Colonic mucosa (tissue), 4 donors: ENCODE results near the gene VDAC1. TPM values are rescaled to one million over a fixed set of nuclear protein-coding genes. Genes with fewer than 3 reads are reported as not detected.

Source experiments
- DNase-seq: peaks from one replicate; pipeline ENCODE4 v3.0.0-alpha.2; 2020
- H3K27ac ChIP-seq: fragments of 200-600 bp; one replicate; pipeline ENCODE4 v1.8.0; 2021
- H3K27me3 ChIP-seq: fragments of 200-600 bp; one replicate; pipeline ENCODE4 v1.8.0; 2021
- H3K36me3 ChIP-seq: fragments of 200-600 bp; one replicate; pipeline ENCODE4 v1.8.0; 2021
- H3K4me1 ChIP-seq: fragments of 200-600 bp; one replicate; pipeline ENCODE4 v1.8.0; 2021; ENCODE audit warnings: mild to moderate bottlenecking
- H3K4me3 ChIP-seq: fragments of 200-600 bp; one replicate; pipeline ENCODE4 v1.8.0; 2021
- H3K9ac ChIP-seq, 2 donors: one replicate each; pipeline ENCODE4 v1.7.0; 2013; ENCODE audit warnings: control low read depth in 2 of 2, low read depth in 2 of 2, low read length in 2 of 2
- H3K9me3 ChIP-seq: fragments of 200-600 bp; one replicate; pipeline ENCODE4 v1.8.0; 2021
- CTCF ChIP-seq: fragments of 200-600 bp; IDR thresholded peaks from one replicate; pipeline ENCODE4 v1.8.0; 2022; ENCODE audit warnings: antibody characterized with exemption, mild to moderate bottlenecking
- intact Hi-C: fragments of 100-400 bp; cut with DNase I; formaldehyde crosslinking; loops from one replicate; pipeline ENCODE4 v1.14.1; 2022
- total RNA-seq, 2 donors: library from RNA; stranded (reverse); fragmentation: NEBNext Ultra II Directional in 1 of 2; extraction: Animal tissue kit (Norgen Biotek cat#: 25700) in 1 of 2; gene quantifications; one replicate each; pipeline ENCODE4 v1.2.1, GENCODE V29; 2021
- donor health status: healthy.
- donor health status: DM: no; HTN: no; CAD: no.
- donor health status: DM: no; HTN: no; CAD: no.

VDAC1 gene
- total RNA-seq, 2 donors from 2014 or later, result 297 to 306 TPM

DNA sequence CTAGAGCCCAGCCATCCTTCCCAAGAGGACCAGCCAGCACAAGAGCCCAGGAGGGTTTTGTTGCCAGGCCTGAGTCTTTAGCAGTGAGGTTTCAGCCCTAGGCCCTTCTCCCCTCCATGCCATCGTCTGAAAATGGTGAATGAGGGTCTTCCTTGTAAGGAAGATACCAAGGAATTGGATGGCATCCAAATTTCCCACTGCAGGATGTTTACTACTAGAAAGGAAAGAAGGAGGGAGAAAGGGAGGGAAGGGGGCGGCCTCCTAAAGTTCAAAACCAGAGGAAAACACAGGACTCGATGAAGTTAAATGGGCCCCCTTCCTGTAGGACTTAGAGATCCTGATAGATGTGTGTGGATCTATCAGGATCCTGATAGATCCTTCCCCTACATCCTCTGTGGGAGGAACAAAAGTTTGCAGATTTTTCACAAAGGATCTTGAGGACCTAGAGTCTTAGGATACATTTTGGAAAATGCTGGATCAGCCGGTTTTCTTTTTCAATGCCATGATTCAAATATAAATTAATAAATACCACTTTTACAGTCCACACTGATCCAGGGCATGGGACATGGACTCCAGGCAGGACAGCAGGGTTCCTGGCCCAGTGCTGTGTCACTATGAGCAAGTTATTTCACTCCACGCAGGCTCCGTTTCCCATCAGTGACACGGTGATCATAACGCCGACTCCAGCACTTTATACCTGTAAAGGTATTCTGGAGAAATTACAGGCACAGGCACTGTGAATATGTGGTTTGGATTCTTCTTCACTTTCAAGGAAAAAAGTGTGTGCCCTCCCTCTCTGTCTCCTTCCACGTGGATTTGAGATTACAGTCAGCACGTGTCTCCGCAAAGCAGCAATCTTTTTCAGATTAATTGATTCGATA is 77.2 kb downstream of the VDAC1 start:
- no peaks in the 10 kb centered on the region for H3K9me3 ChIP-seq
- H3K9ac ChIP-seq, result no peak overlapping the region
- H3K27ac ChIP-seq, result no peak overlapping the region
- no peaks in the 10 kb centered on the region for H3K27me3 ChIP-seq
- no peaks in the 10 kb centered on the region for H3K4me1 ChIP-seq
- intact Hi-C loops, result no loop called here
- no peaks in the 10 kb centered on the region for H3K36me3 ChIP-seq
- H3K4me3 ChIP-seq, result no peak overlapping the region
- no peak for TF ChIP-seq CTCF
- DNase-seq, result no peak

DNA sequence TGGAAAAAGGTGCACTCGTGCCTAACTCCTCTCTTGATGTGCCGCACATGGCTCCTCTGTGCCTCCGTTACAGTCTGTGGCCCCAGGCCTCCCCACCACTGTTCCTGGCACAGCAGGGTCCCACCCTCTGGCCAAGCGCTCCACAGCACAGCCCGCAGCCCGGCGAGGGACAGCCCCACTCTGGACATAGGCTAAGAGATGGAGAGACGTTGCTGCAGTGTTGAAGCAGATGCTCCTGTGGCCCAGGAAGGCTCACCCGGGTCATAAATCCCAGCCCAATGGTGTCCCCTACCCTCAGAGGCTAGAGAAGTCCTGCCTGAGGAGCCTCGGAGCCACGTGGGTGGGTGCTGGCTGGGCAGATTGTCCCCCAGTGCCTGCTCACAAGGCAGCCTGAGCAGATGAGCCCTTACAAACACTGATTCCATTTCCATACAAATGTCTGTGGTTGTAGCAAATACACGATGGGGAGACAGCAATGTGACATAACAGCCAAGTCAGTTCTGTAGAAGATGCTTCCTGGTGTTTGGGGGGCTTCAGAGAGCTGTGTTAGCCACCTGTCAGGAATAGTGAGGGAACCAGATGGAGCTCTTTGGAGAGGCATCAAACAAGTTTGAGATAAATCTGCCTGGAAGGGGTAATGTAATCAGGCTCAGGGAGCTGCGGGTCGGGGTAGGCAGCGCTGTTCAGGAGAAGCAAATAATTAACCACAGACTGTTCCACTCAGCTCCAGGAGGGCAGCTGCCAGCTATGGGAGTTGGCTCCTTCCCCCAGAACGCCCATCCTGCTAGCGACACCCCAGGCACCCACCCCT is 78.1 kb downstream of the VDAC1 start:
- H3K27ac ChIP-seq, result no peak overlapping the region
- no peak overlapping the region for H3K9ac ChIP-seq
- no peak for DNase-seq
- TF ChIP-seq CTCF, result no peak
- H3K27me3 ChIP-seq, result no peaks in the 10 kb centered on the region
- no peak overlapping the region for H3K4me3 ChIP-seq
- no peaks in the 10 kb centered on the region for H3K9me3 ChIP-seq
- intact Hi-C loops, result no loop called here
- no peaks in the 10 kb centered on the region for H3K36me3 ChIP-seq
- H3K4me1 ChIP-seq, result no peaks in the 10 kb centered on the region

DNA sequence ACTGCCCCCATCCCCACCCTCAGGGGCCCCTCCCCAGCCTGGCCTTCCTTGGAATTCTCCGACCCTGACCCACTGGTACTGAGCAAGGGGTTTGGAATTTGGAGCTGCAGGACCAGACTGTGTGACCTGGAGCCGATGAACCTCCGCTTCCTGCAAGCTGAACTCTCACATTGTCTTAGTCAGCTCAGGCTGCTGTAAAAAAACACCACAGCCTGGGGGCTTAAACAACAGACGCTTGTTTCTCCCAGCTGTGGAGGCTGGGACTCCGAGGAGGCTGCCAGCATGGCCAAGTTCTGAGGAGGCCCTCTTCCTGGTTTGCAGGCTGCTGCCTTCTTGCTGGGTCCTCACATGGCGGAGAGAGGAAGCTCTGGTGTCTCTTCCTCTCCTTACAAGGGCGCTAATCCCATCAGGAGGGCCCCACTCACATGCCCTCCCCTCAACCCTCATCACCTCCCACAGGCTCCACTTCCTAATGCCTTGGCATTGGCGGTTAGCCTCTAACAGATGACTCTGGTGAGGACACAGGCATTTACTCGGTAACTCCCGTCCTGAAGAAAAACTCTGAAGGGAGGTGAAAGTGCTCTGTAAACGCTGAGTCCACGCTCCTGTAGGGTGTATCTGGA is 78.8 kb downstream of the VDAC1 start:
- intact Hi-C loops, result no loop called here

DNA sequence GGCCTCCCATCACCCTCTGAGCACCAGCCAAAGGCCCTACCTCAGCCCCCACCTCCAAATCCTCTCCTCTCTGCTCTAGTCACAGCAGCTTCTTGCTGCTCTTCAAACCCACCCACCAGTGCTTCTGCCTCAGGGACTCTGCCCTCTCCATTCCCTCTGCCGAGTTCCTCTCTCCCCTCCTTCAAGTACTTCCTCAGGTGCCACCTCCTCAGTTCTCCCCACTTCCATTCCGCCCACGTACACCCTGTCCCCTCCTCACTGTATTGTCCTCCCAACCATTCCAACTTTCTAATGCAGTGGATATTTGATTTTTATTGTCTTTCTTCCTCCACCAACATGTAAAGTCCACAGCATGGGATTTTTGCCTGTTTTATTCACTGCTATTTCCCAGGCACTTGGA is 79.5 kb downstream of the VDAC1 start:
- H3K9ac ChIP-seq, result no peak overlapping the region
- TF ChIP-seq CTCF, result no peak
- H3K4me3 ChIP-seq, result no peak overlapping the region

More for the DNA sequence above, 78.8 kb downstream of the VDAC1 start:
- H3K9me3 ChIP-seq, result no peaks in the 10 kb centered on the region
- no peaks in the 10 kb centered on the region for H3K36me3 ChIP-seq
- no peaks in the 10 kb centered on the region for H3K4me1 ChIP-seq
- DNase-seq, result no peak
- TF ChIP-seq CTCF, result no peak
- H3K27me3 ChIP-seq, result no peaks in the 10 kb centered on the region
- H3K9ac ChIP-seq, result no peak overlapping the region
- no peak overlapping the region for H3K4me3 ChIP-seq
- H3K27ac ChIP-seq, result no peak overlapping the region

GRCh38 chr5:133924221-133924920 is 80.4 kb downstream of the VDAC1 start:
- intact Hi-C loops, result no loop called here
- no peak for DNase-seq

More for the DNA sequence above, 79.5 kb downstream of the VDAC1 start:
- Histone ChIP-seq H3K36me3 (no peaks in the 10 kb centered on the region), H3K9me3 (no peaks in the 10 kb centered on the region), H3K4me1 (no peaks in the 10 kb centered on the region), H3K27ac (no peak overlapping the region), H3K27me3 (no peaks in the 10 kb centered on the region)
- no peak for DNase-seq
- intact Hi-C loops, result no loop called here

More at GRCh38 chr5:133924221-133924920, 80.4 kb downstream of the VDAC1 start:
- H3K27ac ChIP-seq, result no peak overlapping the region
- H3K9ac ChIP-seq, result no peak overlapping the region
- H3K36me3 ChIP-seq, result no peaks in the 10 kb centered on the region
- H3K4me3 ChIP-seq, result no peak overlapping the region
- no peaks in the 10 kb centered on the region for H3K9me3 ChIP-seq
- H3K4me1 ChIP-seq, result no peaks in the 10 kb centered on the region
- no peaks in the 10 kb centered on the region for H3K27me3 ChIP-seq
- no peak for TF ChIP-seq CTCF
